HK-2 (cell line): ENCODE data around the gene MCFD2.

Experiments used
- DNase-seq: peaks from one replicate; pipeline ENCODE4 v3.0.0-alpha.2; 2018; ENCODE audit not compliant: unreplicated experiment

MCFD2 gene

GRCh38 chr2:46873604-46874068, 42.0 kb downstream of the MCFD2 start:
- DNase-seq, result peak; percentile 74

GRCh38 chr2:46872902-46873603, 42.6 kb downstream of the MCFD2 start:
- DNase-seq, result no peak

GRCh38 chr2:46871976-46872381, 43.6 kb downstream of the MCFD2 start:
- DNase-seq, result no peak

GRCh38 chr2:46870051-46870839, 45.4 kb downstream of the MCFD2 start:
- no peak for DNase-seq

DNA sequence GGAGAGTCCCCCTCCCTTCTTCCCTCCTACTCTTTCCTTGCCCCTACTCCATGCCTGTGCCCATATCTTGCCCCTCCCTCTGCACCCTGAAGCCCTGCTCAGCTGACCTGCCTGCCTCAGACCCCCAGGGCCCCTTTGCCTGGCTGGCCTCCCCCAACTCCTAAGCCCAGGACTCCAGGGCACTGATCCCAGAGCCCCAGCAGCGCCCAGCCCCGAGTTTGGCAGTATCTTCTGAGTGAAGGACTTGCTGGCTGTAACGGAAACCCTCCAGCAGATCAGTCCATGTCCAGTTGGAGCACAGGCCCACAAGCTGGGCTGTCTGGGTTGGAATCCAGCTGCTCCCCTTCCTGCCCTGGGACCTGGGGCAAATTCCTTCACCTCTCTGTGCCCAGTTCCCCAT, 46.0 kb downstream of the MCFD2 start:
- DNase-seq, result no peak

DNA sequence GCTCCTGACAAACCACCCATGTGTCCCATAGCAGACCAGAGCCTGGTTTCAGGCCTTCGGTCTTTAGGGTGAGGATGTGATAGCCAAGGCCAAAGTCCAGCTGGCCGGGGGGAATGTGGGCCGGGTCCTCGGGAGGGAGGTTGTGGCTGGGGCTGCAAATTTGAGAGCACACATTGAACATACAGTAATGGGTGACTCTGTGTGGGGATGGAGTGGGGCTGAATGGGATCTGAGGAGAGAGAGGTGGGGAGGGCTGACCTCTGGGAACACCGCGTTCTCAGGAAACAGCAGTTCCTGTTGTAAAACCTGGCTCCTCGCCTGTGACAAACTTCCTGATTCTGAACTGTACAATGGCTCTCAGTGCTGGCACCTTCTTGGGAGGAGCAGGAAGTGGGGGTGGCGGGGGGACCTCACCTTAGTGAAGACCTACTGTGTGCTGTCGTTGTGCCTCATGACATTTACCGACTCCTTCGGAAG, 48.8 kb downstream of the MCFD2 start:
- no peak for DNase-seq

- no peak for DNase-seq
Measured at GRCh38 chr2:46865181-46865970, 50.2 kb downstream of the MCFD2 start.

DNA sequence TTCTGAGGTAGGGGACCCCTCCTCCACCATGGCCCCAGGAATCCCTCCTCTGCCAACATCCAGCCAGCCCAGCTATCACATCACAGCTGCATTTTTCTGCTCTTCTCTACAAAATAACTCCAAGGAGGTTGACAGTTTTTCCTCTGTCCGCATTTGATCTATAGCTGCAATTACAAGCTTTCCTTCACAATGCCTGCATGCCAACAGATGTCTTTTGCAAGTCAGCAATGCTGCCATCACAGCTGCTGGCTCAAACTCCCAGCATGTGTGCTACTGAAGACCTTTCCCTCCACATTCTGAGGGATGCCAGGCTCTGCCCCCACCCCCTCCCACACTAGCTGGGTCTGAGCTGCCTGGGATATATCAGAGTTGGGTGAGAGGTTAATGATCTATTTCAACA, 51.7 kb downstream of the MCFD2 start:
- no peak for DNase-seq

- DNase-seq, result no peak
Measured at GRCh38 chr2:46862514-46862913, 53.1 kb downstream of the MCFD2 start.

- DNase-seq, result no peak
Measured at GRCh38 chr2:46861916-46862315, 53.7 kb downstream of the MCFD2 start.

DNA sequence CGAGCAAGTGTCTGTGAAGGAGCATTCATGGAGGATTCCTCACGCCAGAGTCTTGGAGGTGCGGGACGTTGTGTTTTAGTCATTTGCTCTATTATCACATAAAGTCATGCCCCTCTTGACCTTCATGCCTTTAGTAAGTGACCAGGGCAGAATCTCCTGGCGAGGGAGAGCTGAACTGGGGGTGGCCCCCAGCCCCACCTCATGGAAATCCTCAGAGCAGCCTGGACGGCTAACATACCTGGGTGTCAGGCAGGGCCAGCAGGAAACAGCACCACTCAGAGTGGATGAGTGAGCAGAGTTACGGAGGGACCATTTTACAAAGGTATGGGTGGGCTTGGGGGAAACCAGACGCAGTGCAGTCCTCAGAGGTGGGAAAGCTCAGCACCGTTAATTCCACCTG, 56.1 kb downstream of the MCFD2 start:
- no peak for DNase-seq

GRCh38 chr2:46858702-46859090, 56.9 kb downstream of the MCFD2 start:
- no peak for DNase-seq

DNA sequence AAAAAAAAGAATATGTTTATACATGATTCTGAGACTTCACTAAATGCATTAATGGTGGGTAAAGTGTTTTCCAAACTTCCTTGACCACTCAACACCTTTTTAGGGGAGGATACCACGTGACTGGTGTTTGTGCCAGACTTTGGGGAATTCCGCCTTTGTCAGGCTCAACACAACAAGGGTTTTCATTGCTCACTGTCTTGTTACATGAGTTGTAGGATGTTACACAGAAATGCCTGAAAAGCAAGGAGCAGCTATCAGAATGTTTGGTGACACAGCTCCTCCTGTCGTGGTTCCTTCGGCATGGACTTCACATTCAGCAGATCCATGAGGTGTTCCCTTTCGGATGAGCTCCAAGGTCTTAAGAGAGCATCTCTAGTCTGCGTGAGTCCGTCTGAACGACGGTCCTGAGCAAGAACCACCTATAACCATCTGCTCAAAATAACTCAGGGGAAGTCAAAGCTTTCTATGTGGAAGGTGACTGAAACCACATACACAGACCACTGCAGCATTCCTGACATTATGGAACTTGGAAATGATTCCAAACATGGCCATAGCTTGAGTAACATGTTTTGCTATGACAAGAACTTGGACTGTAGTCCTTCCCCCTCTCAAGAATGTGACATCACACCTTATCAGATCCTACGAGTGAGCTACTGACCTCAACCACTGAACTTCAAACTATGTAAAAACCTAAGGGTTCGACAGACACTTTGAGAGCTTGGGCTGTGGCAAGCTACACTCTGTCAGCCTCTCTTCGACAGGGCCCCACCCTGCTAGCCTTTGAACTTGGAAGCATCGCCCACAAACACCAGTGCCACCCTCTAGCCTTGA, 57.5 kb downstream of the MCFD2 start:
- no peak for DNase-seq

DNA sequence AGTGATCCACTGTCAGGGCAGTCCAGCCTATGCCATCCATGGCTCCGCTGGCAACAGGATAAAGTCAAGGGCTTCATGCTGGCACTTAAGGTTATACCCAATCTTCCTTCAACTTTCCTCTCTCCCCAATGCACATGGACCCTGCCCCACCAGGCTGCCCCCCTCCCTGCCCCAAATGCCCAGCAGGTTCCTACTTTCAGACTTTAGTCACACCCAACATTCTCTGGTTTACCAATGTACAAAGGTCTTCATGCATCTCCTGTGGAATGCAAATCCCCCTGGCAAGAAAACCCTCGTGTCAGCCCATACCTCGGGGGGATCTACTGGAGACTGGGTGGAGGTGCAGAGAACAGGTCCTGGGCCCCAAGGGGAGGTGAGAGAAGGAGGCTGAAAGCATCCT, 59.3 kb downstream of the MCFD2 start:
- DNase-seq, result no peak

DNA sequence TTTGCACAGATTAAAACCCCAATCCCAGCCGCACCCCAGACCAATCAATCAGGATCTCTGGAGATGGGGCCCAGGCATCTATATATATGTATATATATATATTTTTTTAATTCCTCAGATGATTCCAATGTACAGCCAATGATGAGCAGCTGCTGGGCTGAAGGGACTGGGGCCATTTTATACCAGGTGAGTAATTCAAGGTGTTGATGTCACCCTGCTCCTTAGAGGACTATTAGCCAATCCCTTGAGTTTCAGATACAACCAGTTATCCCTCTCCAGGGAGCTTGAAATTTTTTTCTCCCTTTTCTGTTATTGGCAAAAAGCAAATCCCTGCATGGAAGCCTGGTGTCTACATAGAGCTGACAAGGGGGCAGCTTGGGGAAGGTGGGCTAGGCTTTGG, 59.8 kb downstream of the MCFD2 start:
- DNase-seq, result no peak

DNA sequence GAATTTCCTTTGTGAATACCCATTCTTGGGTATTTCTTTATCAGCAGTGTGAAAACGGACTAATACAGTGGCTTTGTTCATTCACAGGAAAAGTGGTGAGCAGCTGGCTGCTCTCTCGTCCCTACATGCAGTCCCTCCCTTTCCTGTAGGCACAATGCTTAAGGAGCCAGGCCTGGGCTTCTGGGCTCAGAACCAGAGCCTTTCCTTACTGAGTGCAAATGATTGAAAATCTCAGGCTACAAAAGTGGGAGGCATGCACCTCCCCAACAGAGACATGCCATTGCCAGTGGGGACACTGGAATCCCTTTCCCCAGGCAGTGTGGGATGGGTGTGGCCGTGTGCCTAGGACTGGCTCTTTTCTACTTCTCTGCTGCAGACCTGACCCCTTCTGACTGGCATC, 61.3 kb downstream of the MCFD2 start:
- DNase-seq, result no peak

DNA sequence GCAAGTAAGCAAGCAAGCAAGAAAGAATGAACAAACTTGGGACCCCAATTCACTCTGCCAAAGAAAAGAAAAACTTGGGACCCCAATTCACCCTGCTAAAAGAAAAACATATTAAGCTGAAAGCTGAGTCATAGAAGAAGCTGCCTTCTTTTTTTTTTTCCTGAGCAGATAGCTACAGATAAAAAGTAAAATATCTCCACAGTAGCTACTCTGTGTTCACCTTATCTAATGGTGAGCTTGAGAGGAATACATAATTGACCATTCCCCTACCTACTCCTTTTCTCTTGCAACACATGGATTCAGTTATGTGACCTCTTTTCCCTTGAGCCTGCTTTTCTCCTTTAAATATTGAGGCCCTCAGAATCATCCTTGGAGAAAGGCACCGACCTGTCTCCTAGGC, 63.0 kb downstream of the MCFD2 start:
- no peak for DNase-seq

GRCh38 chr2:46852124-46852523, 63.5 kb downstream of the MCFD2 start:
- DNase-seq, result no peak
